Effector memory CD4-positive, alpha-beta T cell (primary cell): Measurements from ENCODE around the gene ASPSCR1.

Experiments used
- DNase-seq, 3 donors: peaks; one replicate each; pipeline ENCODE4 v3.0.0-alpha.2; 2020
- H3K27ac ChIP-seq: 2 replicates; pipeline ENCODE4 v1.7.0; 2013; ENCODE audit warnings: mild to moderate bottlenecking, low read length, moderate library complexity; ENCODE audit not compliant: insufficient read depth, poor library complexity, severe bottlenecking
- H3K27me3 ChIP-seq: replicated peaks from 2 replicates; pipeline ENCODE4 v1.7.0; 2013; ENCODE audit warnings: mild to moderate bottlenecking, low read length; ENCODE audit not compliant: insufficient read depth, control insufficient read depth, poor library complexity, severe bottlenecking
- H3K36me3 ChIP-seq: 2 replicates; pipeline ENCODE4 v1.7.0; 2013; ENCODE audit warnings: mild to moderate bottlenecking, low read length, moderate library complexity; ENCODE audit not compliant: control insufficient read depth, insufficient read depth
- H3K4me1 ChIP-seq: 2 replicates; pipeline ENCODE4 v1.7.0; 2013; ENCODE audit warnings: low read length, mild to moderate bottlenecking; ENCODE audit not compliant: control insufficient read depth, insufficient read depth, poor library complexity, severe bottlenecking
- H3K4me3 ChIP-seq: 2 replicates; pipeline ENCODE4 v1.7.0; 2013; ENCODE audit warnings: low read length, low read depth, mild to moderate bottlenecking; ENCODE audit not compliant: insufficient read depth, poor library complexity, severe bottlenecking
- H3K9me3 ChIP-seq: 2 replicates; pipeline ENCODE4 v1.7.0; 2013; ENCODE audit warnings: mild to moderate bottlenecking, low read length, moderate library complexity; ENCODE audit not compliant: control insufficient read depth

The ASPSCR1 gene

DNA sequence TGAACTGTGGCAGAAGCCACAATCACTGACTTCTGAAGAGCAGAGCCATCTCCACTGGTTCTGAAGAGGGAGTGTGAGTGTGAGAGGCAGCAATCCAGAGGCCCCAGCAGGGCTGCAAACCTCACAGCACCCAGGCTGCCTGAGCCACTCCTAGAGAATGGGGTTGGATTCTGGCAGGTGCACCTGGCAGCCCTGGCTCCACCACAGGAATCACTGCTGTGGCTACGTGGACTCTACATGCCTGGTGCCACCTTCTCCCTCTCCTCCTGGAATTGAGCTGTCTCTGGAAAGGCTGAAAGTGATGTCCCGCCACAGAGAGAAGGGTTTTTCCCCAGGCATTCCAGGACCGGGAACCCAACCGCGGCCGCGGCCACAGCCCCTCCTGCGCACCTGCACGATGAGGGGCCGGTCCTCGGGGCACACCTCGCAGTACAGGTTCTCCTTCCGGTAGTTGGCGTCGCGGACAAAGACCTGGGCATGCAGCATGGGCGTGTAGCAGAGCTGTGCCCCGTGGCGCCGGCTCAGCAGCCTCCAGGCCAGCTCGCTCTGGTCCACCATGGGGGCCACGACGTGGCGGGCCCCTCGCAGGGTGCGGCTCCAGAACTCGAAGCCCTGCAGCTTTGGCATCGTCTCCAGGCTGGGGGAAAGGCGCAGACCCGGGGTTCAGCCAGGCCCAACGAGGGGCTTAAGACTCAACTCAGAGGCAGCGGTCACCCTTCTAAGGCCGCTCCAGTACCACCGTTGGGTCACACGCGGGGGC, 87.2 kb downstream of the ASPSCR1 start:
- peak overlapping the region; percentile 61 for H3K27ac ChIP-seq

DNA sequence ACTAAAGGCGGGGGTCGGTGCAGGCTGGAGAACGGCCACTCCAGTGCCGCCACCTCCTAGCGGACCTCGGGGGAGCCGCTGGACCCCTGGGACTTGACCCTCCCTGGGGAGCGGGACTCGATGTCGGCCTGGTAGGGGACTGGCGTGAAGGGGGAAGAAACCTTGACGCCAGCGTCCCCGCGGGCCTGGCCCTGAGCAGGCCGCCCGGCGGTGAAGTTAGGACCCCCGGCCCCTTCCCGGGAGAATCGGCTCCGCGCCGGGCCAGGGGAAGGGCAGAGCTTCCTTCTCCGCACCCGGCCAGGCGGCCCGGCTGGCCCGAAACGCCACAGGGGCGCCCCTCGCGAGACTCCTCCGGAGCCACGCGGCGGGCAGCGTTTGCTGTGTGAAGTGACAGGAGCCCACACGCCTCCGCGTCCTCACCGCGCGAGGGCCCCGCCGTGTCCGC, 87.8 kb downstream of the ASPSCR1 start:
- no peaks in the 10 kb centered on the region for H3K9me3 ChIP-seq
- peak in 1 of 3 donors; percentile 12 for DNase-seq
- peaks cover 28% of the 10 kb centered on the region for H3K36me3 ChIP-seq
- peak overlapping the region; percentile 61 for H3K27ac ChIP-seq
- peak overlapping the region; percentile 68 for H3K4me3 ChIP-seq
- no peaks in the 10 kb centered on the region for H3K27me3 ChIP-seq
- H3K4me1 ChIP-seq, result peaks cover 18% of the 10 kb centered on the region

More for the DNA sequence above, 87.2 kb downstream of the ASPSCR1 start:
- Histone ChIP-seq H3K36me3 (peaks cover 34% of the 10 kb centered on the region), H3K27me3 (no peaks in the 10 kb centered on the region), H3K9me3 (no peaks in the 10 kb centered on the region), H3K4me1 (peaks cover 18% of the 10 kb centered on the region), H3K4me3 (peak overlapping the region; percentile 68)
- no peak for DNase-seq

DNA sequence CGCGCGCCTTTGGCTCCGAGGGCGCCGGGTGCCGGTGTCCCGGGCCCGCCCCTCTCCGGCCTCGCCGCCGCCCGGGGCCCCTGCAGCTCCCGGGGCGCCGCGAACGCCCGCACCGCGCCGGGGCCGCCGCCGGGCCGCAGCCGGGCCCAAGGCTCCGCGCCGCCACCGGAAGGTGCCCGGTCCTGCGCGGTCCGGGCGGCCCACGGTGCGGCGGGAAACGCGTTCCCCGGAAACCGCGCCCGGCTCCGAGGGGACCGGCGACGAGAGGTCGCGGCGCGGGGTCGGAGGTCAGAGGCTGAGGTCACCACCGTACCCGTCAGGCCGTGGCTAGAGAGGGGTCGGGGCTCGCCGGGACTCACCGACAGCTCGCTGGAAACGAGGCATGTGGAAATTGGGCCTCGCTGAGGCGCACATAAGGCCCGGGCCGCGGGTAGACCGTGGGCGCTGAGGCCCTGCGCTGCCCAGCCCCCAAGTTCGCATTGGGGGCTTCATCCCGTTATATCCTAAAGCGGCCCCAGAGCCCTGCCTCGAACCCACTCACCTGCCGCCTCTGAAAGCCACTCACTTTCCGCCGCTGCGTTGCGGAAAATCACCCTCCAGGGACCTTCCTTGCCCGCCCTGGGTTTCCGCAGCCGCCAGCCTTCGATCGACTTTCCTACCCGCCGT, 88.3 kb downstream of the ASPSCR1 start, which contains the start of gene DUS1L:
TSS of gene DUS1L (minus strand) at position 167 of the 666 bp plus-strand sequence. CDS start 745 bp downstream, outside the sequence.
- Histone ChIP-seq H3K9me3 (no peaks in the 10 kb centered on the region), H3K4me1 (peaks cover 18% of the 10 kb centered on the region), H3K27me3 (no peaks in the 10 kb centered on the region), H3K4me3 (peak within 1 kb of the TSS; percentile 68), H3K36me3 (peaks cover 23% of the 10 kb centered on the region), H3K27ac (peak within 1 kb of the TSS; percentile 79)
- DNase-seq, result peak; percentile 48 to 55 (median 48)
